Cardiac fibroblast (primary cell): Measurements from ENCODE around the gene CDH2.
A peak's percentile ranks its signal among the peaks of the same experiment; 100 is the strongest.
"Not testable (repeated sequence)": the region's sequence is repeated elsewhere in the genome, so short reads cannot be mapped to it uniquely, and the experiment has no call there.

ENCODE experiments used
- DNase-seq, 2 donors: peaks; one replicate each; pipeline versions ENCODE4 v3.0.0 to v3.0.0-alpha.2; 2010; ENCODE audit warnings: low read depth in 2 of 2
- H3K4me3 ChIP-seq, 2 donors: replicated peaks in 1 of 2; 1 replicate in 1 of 2; 2 replicates in 1 of 2; pipeline ENCODE4 v1.5.1; 2011; ENCODE audit warnings: low read depth in 2 of 2, low read length in 2 of 2, mild to moderate bottlenecking in 2 of 2, moderate library complexity in 1 of 2
- TF ChIP-seq, protein P1 (sequence below): IDR thresholded peaks from one replicate; pipeline ENCODE4 v1.5.1; 2011; ENCODE audit warnings: low read depth, mild to moderate bottlenecking, low read length, inconsistent platforms

Gene CDH2

DNA sequence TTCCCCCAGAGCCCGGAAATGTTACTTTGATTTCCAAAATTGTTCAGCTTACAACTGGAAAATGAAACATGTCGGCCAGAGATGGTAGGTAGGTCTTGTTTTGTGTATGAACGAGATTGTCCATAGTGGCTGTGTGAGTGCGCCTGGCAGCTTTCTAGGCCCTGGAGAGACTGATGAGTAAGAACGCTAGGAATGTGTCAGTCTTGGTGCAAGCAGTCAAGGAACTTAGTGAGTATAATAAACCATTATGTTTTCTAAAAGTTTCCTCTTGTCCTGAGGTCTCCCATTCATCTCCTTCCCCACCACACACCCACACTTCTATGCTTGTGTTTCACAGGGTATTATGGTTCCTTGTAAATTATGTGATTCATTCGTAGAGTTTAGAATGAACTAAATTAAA lies 234.2 kb downstream of the CDH2 start:
- no peak overlapping the region for H3K4me3 ChIP-seq
- peak; percentile 42 to 59 for DNase-seq
- TF ChIP-seq, protein P1, sequence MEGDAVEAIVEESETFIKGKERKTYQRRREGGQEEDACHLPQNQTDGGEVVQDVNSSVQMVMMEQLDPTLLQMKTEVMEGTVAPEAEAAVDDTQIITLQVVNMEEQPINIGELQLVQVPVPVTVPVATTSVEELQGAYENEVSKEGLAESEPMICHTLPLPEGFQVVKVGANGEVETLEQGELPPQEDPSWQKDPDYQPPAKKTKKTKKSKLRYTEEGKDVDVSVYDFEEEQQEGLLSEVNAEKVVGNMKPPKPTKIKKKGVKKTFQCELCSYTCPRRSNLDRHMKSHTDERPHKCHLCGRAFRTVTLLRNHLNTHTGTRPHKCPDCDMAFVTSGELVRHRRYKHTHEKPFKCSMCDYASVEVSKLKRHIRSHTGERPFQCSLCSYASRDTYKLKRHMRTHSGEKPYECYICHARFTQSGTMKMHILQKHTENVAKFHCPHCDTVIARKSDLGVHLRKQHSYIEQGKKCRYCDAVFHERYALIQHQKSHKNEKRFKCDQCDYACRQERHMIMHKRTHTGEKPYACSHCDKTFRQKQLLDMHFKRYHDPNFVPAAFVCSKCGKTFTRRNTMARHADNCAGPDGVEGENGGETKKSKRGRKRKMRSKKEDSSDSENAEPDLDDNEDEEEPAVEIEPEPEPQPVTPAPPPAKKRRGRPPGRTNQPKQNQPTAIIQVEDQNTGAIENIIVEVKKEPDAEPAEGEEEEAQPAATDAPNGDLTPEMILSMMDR: no peak

DNA sequence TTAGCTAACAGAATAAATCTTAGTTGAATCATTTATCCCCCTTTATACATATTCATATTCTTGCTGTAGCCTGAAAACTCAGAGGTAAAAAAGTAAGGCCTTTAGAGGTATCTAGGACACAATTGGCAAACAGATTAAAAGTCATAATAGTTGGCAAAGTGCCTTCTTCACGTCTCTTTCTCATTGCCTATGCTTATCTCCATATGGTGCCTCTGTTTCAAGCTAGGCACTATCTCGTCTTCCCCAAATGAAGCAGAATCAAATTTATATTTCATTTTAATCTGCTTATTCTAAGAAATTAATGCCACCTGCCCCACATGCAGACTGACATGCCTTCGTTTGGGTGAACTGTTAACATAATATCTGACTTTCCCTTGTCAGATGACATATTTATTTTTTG lies 245.4 kb downstream of the CDH2 start:
- no peak overlapping the region for H3K4me3 ChIP-seq
- TF ChIP-seq, protein P1: no peak
- DNase-seq: no peak

DNA sequence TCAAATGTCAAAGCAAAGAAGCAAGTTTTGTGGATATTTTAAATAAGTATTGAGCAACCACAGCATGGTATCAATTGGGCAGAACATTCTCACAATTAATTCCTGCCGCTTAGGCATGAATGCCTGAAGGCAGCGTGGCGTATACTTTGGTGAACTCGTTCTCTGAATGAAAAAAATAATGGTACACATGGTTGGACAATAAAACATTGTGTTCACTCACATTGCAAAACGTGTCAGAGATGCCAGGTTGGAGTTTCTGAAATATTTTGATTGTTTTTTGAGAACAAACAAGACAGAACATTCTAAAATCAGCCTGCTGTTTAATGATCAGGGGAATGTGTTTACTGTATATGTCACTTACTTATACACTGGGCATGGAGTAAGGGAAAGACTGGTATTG lies 254.2 kb downstream of the CDH2 start:
- H3K4me3 ChIP-seq: no peak overlapping the region
- no peak for DNase-seq
- TF ChIP-seq, protein P1: no peak

DNA sequence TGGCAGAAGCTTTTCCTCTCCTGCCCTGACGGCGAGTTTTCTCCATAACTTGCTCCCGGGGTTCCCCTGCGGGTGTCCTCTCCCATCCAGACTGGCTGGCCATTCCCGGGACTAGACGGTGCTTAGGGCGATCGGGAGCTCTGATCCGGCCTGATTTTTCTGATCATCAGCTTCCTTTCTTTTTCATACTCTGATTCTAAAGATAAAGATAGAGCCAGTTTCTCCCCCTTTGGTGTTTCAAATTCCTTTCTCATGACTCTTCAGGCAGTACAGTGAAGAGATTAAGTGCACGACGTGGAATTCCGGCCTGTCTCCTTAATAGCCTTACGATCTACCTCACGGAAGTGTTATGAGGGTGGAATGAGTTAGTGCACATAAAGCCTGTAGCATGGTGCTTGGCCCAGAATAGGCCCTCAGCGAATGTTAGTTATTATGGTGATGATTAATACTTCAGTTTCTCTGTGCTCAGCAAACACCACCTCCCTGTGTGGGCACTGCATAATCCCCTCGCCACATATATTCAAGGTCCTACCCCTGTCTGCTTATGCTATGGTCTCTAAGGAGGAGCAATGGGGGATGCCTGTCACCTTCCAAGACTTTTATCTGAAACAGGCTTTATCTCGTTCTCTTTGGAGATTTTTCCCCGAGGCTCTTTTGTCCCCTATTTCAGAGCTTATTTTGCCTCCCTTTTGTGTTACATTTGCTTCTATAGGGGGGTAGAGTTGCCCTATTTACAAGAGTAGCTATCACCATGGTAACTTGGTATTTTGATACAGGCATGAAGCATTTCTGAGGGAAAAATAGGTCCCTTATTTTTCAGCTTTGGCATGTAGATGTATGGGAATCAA lies 254.8 kb downstream of the CDH2 start:
- peak; percentile 36 to 66 for DNase-seq
- H3K4me3 ChIP-seq: peak overlapping the region in 1 of 2 donors; percentile 18

DNA sequence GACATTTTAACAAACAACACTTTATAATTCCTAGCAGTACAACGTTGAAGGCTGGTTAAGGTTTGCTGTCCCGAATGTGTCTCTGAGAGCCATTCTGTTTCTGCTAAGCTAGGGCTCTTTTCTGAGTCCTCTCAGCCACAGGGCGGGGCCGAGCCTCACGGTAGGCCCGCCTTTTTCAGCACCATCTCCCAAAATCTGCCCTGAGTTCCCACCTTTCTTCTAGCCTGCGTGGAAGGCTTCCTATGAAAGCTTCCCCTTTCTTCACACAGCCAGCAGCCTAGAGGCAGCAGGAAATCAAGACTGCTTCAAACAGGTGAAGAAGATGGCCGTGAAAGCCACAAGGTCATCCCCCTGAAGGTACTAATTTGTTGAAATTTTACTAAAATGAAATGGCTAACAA lies 255.5 kb downstream of the CDH2 start:
- H3K4me3 ChIP-seq: no peak overlapping the region
- no peak for DNase-seq
- TF ChIP-seq, protein P1: no peak

More for the DNA sequence above, 254.8 kb downstream of the CDH2 start:
- TF ChIP-seq, protein P1: no peak

DNA sequence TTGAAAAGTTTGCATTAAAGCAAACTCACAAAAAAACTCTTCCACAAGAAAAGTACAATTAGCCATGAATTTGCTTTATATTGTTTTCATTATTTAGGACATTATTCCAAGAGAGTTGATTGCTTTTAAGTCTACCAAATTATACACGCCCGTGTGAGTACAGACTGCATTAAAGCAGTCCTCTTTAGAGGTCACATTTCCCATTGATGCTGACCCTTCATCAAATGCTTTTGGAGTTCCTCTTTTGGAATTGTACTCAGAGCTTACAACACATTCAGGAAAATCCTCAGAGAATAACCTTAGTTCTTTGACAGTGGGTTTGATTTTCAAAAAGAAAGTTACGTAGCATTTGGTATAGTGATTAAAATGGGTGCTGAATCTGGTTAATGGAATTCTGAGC lies 256.1 kb downstream of the CDH2 start:
- DNase-seq: no peak
- H3K4me3 ChIP-seq: no peak overlapping the region
- TF ChIP-seq, protein P1: no peak

DNA sequence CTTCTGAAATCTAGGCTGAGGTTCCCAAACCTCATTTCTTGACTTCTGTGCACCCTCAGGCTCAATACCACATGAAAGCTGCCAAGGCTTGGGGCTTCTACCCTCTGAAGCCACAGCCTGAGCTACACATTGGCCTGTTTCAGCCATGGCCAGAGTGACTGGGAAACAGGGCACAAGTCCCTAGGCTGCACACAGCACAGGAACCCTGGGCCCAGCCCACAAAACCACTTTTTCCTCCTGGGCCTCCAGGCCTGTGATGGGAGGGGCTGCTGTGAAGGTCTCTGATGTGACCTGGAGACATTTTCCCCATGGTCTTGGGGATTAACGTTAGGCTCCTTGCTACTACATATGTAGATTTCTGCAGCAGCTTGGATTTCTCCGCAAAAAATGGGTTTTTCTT lies 270.7 kb downstream of the CDH2 start:
- not testable (repeated sequence) for DNase-seq, H3K4me3 ChIP-seq
